Measurements from ENCODE around the gene FARS2.

GRCh38 chr6:5778317-5778857 lies 517.1 kb downstream of the FARS2 start:
- TF ChIP-seq CTCF (IDR thresholded peaks at IDR 0.05) (no peak), EP300 (IDR thresholded peaks at IDR 0.05; ENCODE audit: borderline replicate concordance in 1 of 2, low read depth in 1 of 2, low read length in 1 of 2) (no peak), POLR2AphosphoS5 (IDR thresholded peaks at IDR 0.05; ENCODE audit: low read depth, low read length) (no peak), SMC3 (IDR thresholded peaks at IDR 0.05; ENCODE audit: low read depth, low read length) (no peak), MAX (IDR thresholded peaks at IDR 0.05; ENCODE audit: low read depth) (no peak), GABPA (IDR thresholded peaks at IDR 0.05; ENCODE audit: low read depth) (no peak), RFX5 (IDR thresholded peaks at IDR 0.05; ENCODE audit: low read length) (no peak), JUND (IDR thresholded peaks at IDR 0.05) (no peak), SIN3A (IDR thresholded peaks at IDR 0.05; ENCODE audit: borderline replicate concordance, low read depth, low read length) (no peak), USF2 (IDR thresholded peaks at IDR 0.05; ENCODE audit: borderline replicate concordance, low read depth, low read length) (no peak), PBX3 (IDR thresholded peaks at IDR 0.05) (no peak), YY1 (IDR thresholded peaks at IDR 0.05; ENCODE audit: low read depth) (no peak), EZH2phosphoT487 (IDR thresholded peaks at IDR 0.05; ENCODE audit: borderline replicate concordance, low read depth) (no peak)
